KMS-11 (cell line): ENCODE results near the gene NFIB.

ENCODE experiments used
- H2AFZ ChIP-seq: fragments of 200-600 bp; sonication (generic); 2 replicates; pipeline ENCODE4 v1.6.1; 2016; ENCODE audit warnings: antibody characterized with exemption, mixed run types, low read depth
- H3K27ac ChIP-seq: fragments of 200-600 bp; sonication (generic); 2 replicates; pipeline ENCODE4 v1.6.1; 2016; ENCODE audit warnings: mild to moderate bottlenecking, mixed run types
- H3K27me3 ChIP-seq: fragments of 200-600 bp; sonication (generic); 2 replicates; pipeline ENCODE4 v1.6.1; 2017; ENCODE audit warnings: mild to moderate bottlenecking, low read depth, mixed run types, moderate library complexity; ENCODE audit not compliant: insufficient read depth
- H3K36me3 ChIP-seq: fragments of 200-600 bp; sonication (generic); 2 replicates; pipeline ENCODE4 v1.6.1; 2017; ENCODE audit warnings: mild to moderate bottlenecking, mixed run types; ENCODE audit not compliant: insufficient read depth
- H3K4me1 ChIP-seq: fragments of 200-600 bp; sonication (generic); 2 replicates; pipeline ENCODE4 v1.6.1; 2016; ENCODE audit warnings: mild to moderate bottlenecking, low read depth, mixed run types; ENCODE audit not compliant: poor library complexity, severe bottlenecking
- H3K4me2 ChIP-seq: fragments of 200-600 bp; sonication (generic); 2 replicates; pipeline ENCODE4 v1.7.0; 2016; ENCODE audit warnings: mild to moderate bottlenecking, mixed run types
- H3K4me3 ChIP-seq: fragments of 200-600 bp; sonication (generic); IDR thresholded peaks from 2 replicates; pipeline ENCODE4 v1.6.1; 2017; ENCODE audit warnings: low read depth, low read length, mixed read lengths; ENCODE audit not compliant: insufficient read depth
- H3K79me2 ChIP-seq: fragments of 200-600 bp; sonication (generic); 2 replicates; pipeline ENCODE4 v1.6.1; 2016; ENCODE audit warnings: low read depth, mixed run types; ENCODE audit not compliant: insufficient read depth
- H3K9ac ChIP-seq: fragments of 200-600 bp; sonication (generic); 2 replicates; pipeline ENCODE4 v1.6.1; 2016; ENCODE audit warnings: mild to moderate bottlenecking, mixed run types
- H4K20me1 ChIP-seq: fragments of 200-600 bp; sonication (generic); 2 replicates; pipeline ENCODE4 v1.6.1; 2016; ENCODE audit warnings: mild to moderate bottlenecking, mixed run types; ENCODE audit not compliant: insufficient read depth
- CTCF ChIP-seq: fragments of 200-600 bp; sonication (generic); conservative IDR thresholded peaks from 2 replicates; pipeline ENCODE4 v1.6.1; 2017; ENCODE audit warnings: low read depth, mild to moderate bottlenecking, antibody characterized with exemption, low read length, moderate library complexity, mixed read lengths

Gene NFIB

GRCh38 chr9:14336244-14336643, 22.3 kb upstream of the NFIB start:
- Histone ChIP-seq H4K20me1 (no peaks in the 10 kb centered on the region), H3K79me2 (no peaks in the 10 kb centered on the region), H3K4me3 (no peak overlapping the region), H3K4me1 (no peaks in the 10 kb centered on the region), H3K27me3 (no peaks in the 10 kb centered on the region), H3K9ac (no peak overlapping the region), H3K36me3 (no peaks in the 10 kb centered on the region), H3K27ac (no peak overlapping the region), H3K4me2 (no peak overlapping the region), H2AFZ (no peak overlapping the region)
- TF ChIP-seq CTCF, result no peak

GRCh38 chr9:14331120-14331519, 17.2 kb upstream of the NFIB start:
- Histone ChIP-seq H3K27ac (no peak overlapping the region), H3K79me2 (no peaks in the 10 kb centered on the region), H3K27me3 (no peaks in the 10 kb centered on the region), H3K4me3 (no peak overlapping the region), H3K36me3 (no peaks in the 10 kb centered on the region), H4K20me1 (no peaks in the 10 kb centered on the region), H3K4me2 (no peak overlapping the region), H3K9ac (no peak overlapping the region), H2AFZ (no peak overlapping the region), H3K4me1 (peaks cover 26% of the 10 kb centered on the region)
- TF ChIP-seq CTCF, result no peak

- H3K27ac ChIP-seq, result peak overlapping the region; percentile 50; the same call in 1 of the 2 replicates
- no peak for TF ChIP-seq CTCF
- peaks cover 18% of the 10 kb centered on the region for H3K27me3 ChIP-seq
- peaks cover 53% of the 10 kb centered on the region for H3K4me1 ChIP-seq
- H4K20me1 ChIP-seq, result no peaks in the 10 kb centered on the region
- H3K9ac ChIP-seq, result peak overlapping the region; percentile 9; the same call in 1 of the 2 replicates
- H3K79me2 ChIP-seq, result no peaks in the 10 kb centered on the region
- H3K4me2 ChIP-seq, result peak overlapping the region; percentile 97
- H2AFZ ChIP-seq, result no peak overlapping the region
- H3K4me3 ChIP-seq, result no peak overlapping the region
- no peaks in the 10 kb centered on the region for H3K36me3 ChIP-seq
Measured at GRCh38 chr9:14327036-14327435, 13.1 kb upstream of the NFIB start.

- H3K36me3 ChIP-seq, result no peaks in the 10 kb centered on the region
- peaks cover 59% of the 10 kb centered on the region for H3K4me1 ChIP-seq
- peak overlapping the region; percentile 9; the same call in 1 of the 2 replicates for H3K9ac ChIP-seq
- peaks cover 24% of the 10 kb centered on the region for H3K27me3 ChIP-seq
- no peak overlapping the region for H3K4me3 ChIP-seq
- peak overlapping the region; percentile 97 for H3K4me2 ChIP-seq
- H2AFZ ChIP-seq, result no peak overlapping the region
- no peaks in the 10 kb centered on the region for H3K79me2 ChIP-seq
- no peaks in the 10 kb centered on the region for H4K20me1 ChIP-seq
- no peak for TF ChIP-seq CTCF
- H3K27ac ChIP-seq, result peak overlapping the region; percentile 50; the same call in 1 of the 2 replicates
Measured at GRCh38 chr9:14326264-14326826, 12.4 kb upstream of the NFIB start.
